Activated naive CD4-positive, alpha-beta T cell treated with anti-CD3 and anti-CD28 coated beads, Interleukin-2, amount 50 U/mL, for 24 hours (primary cell): ENCODE measurements around the gene PDLIM4.

Experiments
- H3K27ac Mint-ChIP-seq: one replicate; pipeline ENCODE4 v1.8.0; 2021; ENCODE audit warnings: mild to moderate bottlenecking, mixed read lengths
- H3K27me3 Mint-ChIP-seq: one replicate; pipeline ENCODE4 v1.8.0; 2021; ENCODE audit warnings: mixed read lengths
- H3K36me3 Mint-ChIP-seq: one replicate; pipeline ENCODE4 v1.8.0; 2021; ENCODE audit warnings: mixed read lengths
- H3K4me1 Mint-ChIP-seq: one replicate; pipeline ENCODE4 v1.8.0; 2021; ENCODE audit warnings: mixed read lengths
- H3K4me3 Mint-ChIP-seq: one replicate; pipeline ENCODE4 v1.8.0; 2021; ENCODE audit warnings: mild to moderate bottlenecking, mixed read lengths
- H3K9me3 Mint-ChIP-seq: one replicate; pipeline ENCODE4 v1.8.0; 2021; ENCODE audit warnings: mixed read lengths

The PDLIM4 gene

GRCh38 chr5:132256086-132256782 is 1.3 kb upstream of the PDLIM4 start:
- no peaks in the 10 kb centered on the region for H3K36me3 Mint-ChIP-seq
- H3K9me3 Mint-ChIP-seq = no peaks in the 10 kb centered on the region
- H3K4me3 Mint-ChIP-seq = peak overlapping the region; percentile 57
- no peak overlapping the region for H3K27ac Mint-ChIP-seq
- peaks cover 10% of the 10 kb centered on the region for H3K4me1 Mint-ChIP-seq
- peaks cover 14% of the 10 kb centered on the region for H3K27me3 Mint-ChIP-seq

GRCh38 chr5:132256783-132257130 is 739 bp upstream of the PDLIM4 start:
- H3K9me3 Mint-ChIP-seq = no peaks in the 10 kb centered on the region

GRCh38 chr5:132258102-132259068 is 889 bp downstream of the PDLIM4 start:
- Mint-ChIP-seq H3K4me3 (no peak overlapping the region), H3K4me1 (peaks cover 10% of the 10 kb centered on the region), H3K36me3 (no peaks in the 10 kb centered on the region), H3K9me3 (no peaks in the 10 kb centered on the region), H3K27me3 (peaks cover 14% of the 10 kb centered on the region), H3K27ac (no peak overlapping the region)

More at GRCh38 chr5:132256783-132257130, 739 bp upstream of the PDLIM4 start:
- Mint-ChIP-seq H3K4me3 (peak overlapping the region; percentile 57), H3K27ac (no peak overlapping the region), H3K27me3 (peaks cover 14% of the 10 kb centered on the region), H3K36me3 (no peaks in the 10 kb centered on the region), H3K4me1 (peaks cover 10% of the 10 kb centered on the region)

DNA sequence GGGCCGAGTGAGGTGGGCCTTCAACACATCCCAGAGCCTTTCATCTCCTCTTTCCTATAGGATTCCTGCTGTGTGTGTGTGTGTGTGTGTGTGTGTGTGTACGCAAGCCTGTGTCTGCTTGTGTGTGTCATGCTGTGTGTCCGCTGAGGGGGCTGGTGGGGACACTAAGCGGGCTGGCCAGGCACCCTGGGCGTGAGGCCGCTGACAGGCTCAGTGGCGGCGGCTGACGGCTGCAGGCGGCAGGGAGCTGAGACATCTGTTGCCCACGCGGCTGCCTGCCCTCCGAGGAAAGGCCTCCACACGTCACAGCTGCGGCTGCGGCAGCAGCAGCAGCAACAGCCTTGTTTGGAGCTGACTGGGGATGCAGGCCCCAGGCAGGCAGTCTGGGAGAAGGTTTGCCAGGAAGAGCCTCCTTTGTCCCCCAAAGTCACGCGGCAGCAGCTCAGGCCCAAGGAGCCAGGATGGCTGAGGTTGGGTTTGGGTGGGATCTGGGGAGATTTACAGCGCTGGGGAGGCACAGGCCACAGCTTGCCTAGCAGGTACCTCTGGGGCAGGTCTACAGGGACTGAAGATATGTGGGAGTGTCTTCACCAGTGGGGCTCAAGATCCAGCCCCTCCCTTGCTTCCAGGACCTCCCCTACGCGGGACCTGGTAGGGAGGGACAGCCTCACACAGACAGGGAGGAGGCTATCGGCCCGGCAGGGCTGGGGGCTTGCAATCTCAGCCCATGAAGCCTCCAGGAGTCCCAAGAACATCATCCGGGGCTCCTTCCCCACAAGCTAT is 1.8 kb downstream of the PDLIM4 start:
- Mint-ChIP-seq H3K9me3 (no peaks in the 10 kb centered on the region), H3K4me3 (no peak overlapping the region), H3K27ac (no peak overlapping the region), H3K36me3 (no peaks in the 10 kb centered on the region), H3K4me1 (peaks cover 10% of the 10 kb centered on the region), H3K27me3 (peaks cover 14% of the 10 kb centered on the region)

GRCh38 chr5:132260051-132260450 is 2.6 kb downstream of the PDLIM4 start:
- H3K4me1 Mint-ChIP-seq = peaks cover 13% of the 10 kb centered on the region
- H3K4me3 Mint-ChIP-seq = no peak overlapping the region
- peaks cover 14% of the 10 kb centered on the region for H3K27me3 Mint-ChIP-seq
- peak overlapping the region; percentile 74 for H3K27ac Mint-ChIP-seq
- no peaks in the 10 kb centered on the region for H3K9me3 Mint-ChIP-seq
- H3K36me3 Mint-ChIP-seq = no peaks in the 10 kb centered on the region

- Mint-ChIP-seq H3K36me3 (no peaks in the 10 kb centered on the region), H3K27ac (no peak overlapping the region), H3K9me3 (no peaks in the 10 kb centered on the region), H3K4me3 (no peak overlapping the region), H3K4me1 (peaks cover 13% of the 10 kb centered on the region), H3K27me3 (peaks cover 12% of the 10 kb centered on the region)
Observed at GRCh38 chr5:132260714-132261551, 3.4 kb downstream of the PDLIM4 start.

- Mint-ChIP-seq H3K27ac (no peak overlapping the region), H3K4me1 (peaks cover 13% of the 10 kb centered on the region), H3K9me3 (no peaks in the 10 kb centered on the region), H3K36me3 (no peaks in the 10 kb centered on the region), H3K4me3 (no peak overlapping the region), H3K27me3 (peaks cover 5% of the 10 kb centered on the region)
Observed at GRCh38 chr5:132261881-132262845, 4.7 kb downstream of the PDLIM4 start.

DNA sequence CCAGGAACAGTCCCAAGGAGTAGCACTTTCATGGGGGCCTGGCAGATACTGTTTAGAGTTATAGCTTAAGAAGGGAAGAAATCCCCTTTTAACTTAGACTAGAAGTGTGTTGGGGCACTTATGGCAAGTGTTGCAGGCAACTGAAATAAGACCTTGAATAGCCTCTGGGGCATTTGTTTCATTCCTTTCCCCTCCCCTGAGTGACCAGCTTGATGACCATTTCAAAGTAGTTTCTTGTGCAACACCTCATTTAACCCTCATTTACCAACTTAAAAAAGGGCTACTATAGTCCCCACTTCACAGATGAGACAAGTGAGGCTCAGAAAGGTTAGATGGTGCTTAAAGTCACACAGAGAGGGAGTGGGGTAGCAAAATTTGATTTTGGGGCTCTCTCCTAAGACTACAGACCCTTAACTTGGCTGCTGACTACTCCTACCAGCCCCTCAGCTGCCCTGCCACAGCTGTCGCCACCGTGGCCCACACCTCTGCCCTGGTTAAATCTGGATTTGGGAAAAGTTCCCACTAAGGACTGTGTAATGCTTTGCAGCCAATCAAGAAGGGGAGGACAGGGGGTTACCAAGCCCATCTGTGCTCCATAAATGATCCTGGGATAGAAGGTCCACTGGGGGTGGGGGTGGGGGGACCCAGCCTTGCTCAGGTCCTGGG is 5.5 kb downstream of the PDLIM4 start:
- Mint-ChIP-seq H3K27ac (no peak overlapping the region), H3K4me3 (no peak overlapping the region), H3K27me3 (peaks cover 3% of the 10 kb centered on the region), H3K9me3 (no peaks in the 10 kb centered on the region), H3K36me3 (no peaks in the 10 kb centered on the region), H3K4me1 (peaks cover 13% of the 10 kb centered on the region)

- H3K27ac Mint-ChIP-seq = no peak overlapping the region
- H3K4me1 Mint-ChIP-seq = peaks cover 13% of the 10 kb centered on the region
- no peaks in the 10 kb centered on the region for H3K27me3 Mint-ChIP-seq
- H3K4me3 Mint-ChIP-seq = no peak overlapping the region
- no peaks in the 10 kb centered on the region for H3K36me3 Mint-ChIP-seq
- no peaks in the 10 kb centered on the region for H3K9me3 Mint-ChIP-seq
Observed at GRCh38 chr5:132263548-132264261, 6.2 kb downstream of the PDLIM4 start.

- Mint-ChIP-seq H3K27ac (no peak overlapping the region), H3K4me1 (peaks cover 13% of the 10 kb centered on the region), H3K9me3 (no peaks in the 10 kb centered on the region), H3K36me3 (no peaks in the 10 kb centered on the region), H3K4me3 (no peak overlapping the region), H3K27me3 (no peaks in the 10 kb centered on the region)
Observed at GRCh38 chr5:132264546-132265335, 7.2 kb downstream of the PDLIM4 start.

- H3K4me3 Mint-ChIP-seq = no peak overlapping the region
Observed at GRCh38 chr5:132265336-132266030, 8.0 kb downstream of the PDLIM4 start.

More at GRCh38 chr5:132265336-132266030, 8.0 kb downstream of the PDLIM4 start:
- Mint-ChIP-seq H3K9me3 (no peaks in the 10 kb centered on the region), H3K27ac (no peak overlapping the region), H3K36me3 (no peaks in the 10 kb centered on the region), H3K4me1 (peaks cover 8% of the 10 kb centered on the region), H3K27me3 (no peaks in the 10 kb centered on the region)
